Vagina (tissue), 2 donors: ENCODE results near the gene ADPRHL1.

Source experiments
- CTCF ChIP-seq, 3 experiments: fragments of 450-650 bp in 2 of 3; fragments of 200-600 bp in 1 of 3; sonication (generic) in 1 of 3; IDR thresholded peaks; one replicate each; pipeline ENCODE4 v1.5.1; 2017 to 2019; ENCODE audit warnings: antibody characterized with exemption in 3 of 3, mild to moderate bottlenecking in 2 of 3, moderate library complexity in 2 of 3
- POLR2A ChIP-seq, 2 donors: fragments of 450-650 bp; IDR thresholded peaks; one replicate each; pipeline ENCODE4 v1.6.1; 2017; ENCODE audit warnings: antibody characterized with exemption in 2 of 2, mild to moderate bottlenecking in 2 of 2, moderate library complexity in 2 of 2
- POLR2AphosphoS5 ChIP-seq, 2 donors: sonication (generic); formaldehyde crosslinking; IDR thresholded peaks; one replicate each; pipeline ENCODE4 v1.9.0; 2017; ENCODE audit warnings: antibody characterized with exemption in 2 of 2, mild to moderate bottlenecking in 2 of 2, low read depth in 1 of 2; ENCODE audit not compliant: insufficient read depth in 1 of 2

- no peak for TF ChIP-seq CTCF (IDR thresholded peaks at IDR 0.05)
- TF ChIP-seq POLR2AphosphoS5 (IDR thresholded peaks at IDR 0.05; ENCODE audit: insufficient read depth in 1 of 2, low read depth in 1 of 2) = no peak
- no peak for TF ChIP-seq POLR2A (IDR thresholded peaks at IDR 0.05)
Measured at GRCh38 chr13:113433391-113433916, 19.8 kb downstream of the ADPRHL1 start.
